NCI-H526 (cell line): ENCODE data around the gene SYCE1.

Experiments
- DNase-seq, 2 experiments: peaks; one replicate each; lab custom pipeline; 2025; lab: John Stamatoyannopoulos, UW

The SYCE1 gene

DNA sequence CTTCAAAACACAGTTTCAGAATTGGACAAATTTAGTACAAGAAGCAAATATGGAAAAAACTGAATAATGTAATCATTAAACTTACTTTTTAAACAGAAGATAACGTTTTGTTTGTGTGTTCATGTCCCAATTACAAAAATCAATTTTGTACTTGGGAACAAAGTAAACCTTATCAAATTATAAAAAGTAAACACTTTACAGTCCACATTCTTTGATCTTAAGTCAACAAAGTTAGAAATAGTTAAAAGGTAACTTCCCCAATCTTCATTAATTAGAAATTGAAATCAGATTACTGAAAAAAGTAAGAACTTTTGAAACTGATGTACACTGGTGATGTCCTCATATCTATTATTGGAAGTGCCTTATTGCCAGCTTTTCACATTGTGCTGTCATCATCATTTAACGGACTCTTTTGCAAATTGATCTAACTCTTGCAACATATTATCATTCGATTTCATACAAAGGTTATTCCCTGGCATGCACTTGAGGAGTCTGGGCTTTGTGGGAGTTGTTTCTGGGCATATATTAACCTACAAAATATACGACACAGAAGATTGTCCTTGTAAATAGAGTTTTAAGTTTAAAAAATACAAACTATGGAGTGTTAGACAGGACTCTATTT lies 53.4 kb downstream of the SYCE1 start:
- DNase-seq, result no peak

DNA sequence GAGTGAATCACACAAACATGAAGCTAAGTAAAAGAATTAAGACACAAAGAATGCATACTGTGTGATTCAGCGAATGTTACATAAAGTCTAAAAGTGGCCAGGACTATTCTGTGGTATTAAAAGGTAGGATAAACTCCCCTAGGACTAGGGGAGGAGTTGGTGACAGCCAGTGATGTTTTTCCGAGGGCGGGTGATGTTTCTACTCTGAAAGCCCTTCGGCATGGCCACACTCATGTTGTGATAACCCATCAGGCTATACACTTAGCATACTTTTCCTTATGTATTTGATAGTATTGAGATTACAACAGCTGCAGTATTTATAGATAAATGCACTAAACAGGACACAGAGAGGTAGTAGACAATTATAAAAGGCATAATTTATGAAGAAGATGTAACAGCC lies 54.0 kb downstream of the SYCE1 start:
- DNase-seq, result no peak

DNA sequence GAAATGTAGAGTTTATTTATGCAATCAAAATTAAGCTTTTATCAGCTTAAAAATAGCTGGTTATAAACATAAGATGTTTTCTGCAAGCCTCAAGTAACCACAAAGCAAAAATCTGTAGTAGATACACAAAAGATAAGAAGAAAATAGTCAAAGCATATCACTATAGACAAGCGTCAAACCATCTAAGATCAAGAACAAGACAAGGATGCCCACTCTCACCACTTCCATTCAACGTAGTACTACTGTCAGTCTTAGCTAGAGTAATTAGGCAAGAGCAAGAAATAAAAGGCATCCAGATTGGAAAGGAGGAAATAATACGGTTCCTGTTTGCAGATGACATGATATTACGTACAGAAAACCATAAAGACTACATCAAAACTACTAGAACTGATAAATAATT lies 55.7 kb downstream of the SYCE1 start:
- no peak for DNase-seq
